H1 (cell line): ENCODE results near the gene ZNF511. TPM values are rescaled to one million over a fixed set of nuclear protein-coding genes. Genes with fewer than 3 reads are reported as not detected.

ENCODE experiments used
- CTCF ChIA-PET: fragments of 300-600 bp; sonication (Branson Sonifier 250); formaldehyde crosslinking; loops from one replicate; lab custom pipeline; 2021; ENCODE audit not compliant: partially characterized antibody; lab: Charles Lee
- POLR2A ChIA-PET: fragments of 300-600 bp; sonication (Branson Sonifier 250); formaldehyde crosslinking; loops from one replicate; lab custom pipeline; 2021; ENCODE audit warnings: inconsistent platforms; ENCODE audit not compliant: partially characterized antibody; lab: Charles Lee
- DNase-seq, 2 experiments: peaks; one replicate each; pipeline versions ENCODE4 v3.0.0 to v3.0.0-alpha.2; 2010 to 2022; ENCODE audit warnings: low spot score in 2 of 2, low read depth in 1 of 2, mixed read lengths in 1 of 2
- FAIRE-seq: peaks from 2 replicates; lab custom pipeline; 2011; peaks lifted over from hg19 to GRCh38; lab: Jason Lieb, UNC
- H2AFZ ChIP-seq: 2 replicates; pipeline ENCODE4 v1.8.1; 2012; ENCODE audit warnings: low read length, inconsistent platforms
- H2AK5ac ChIP-seq: 2 replicates; pipeline ENCODE4 v1.6.1; 2013; ENCODE audit warnings: low read depth, low read length
- H2BK120ac ChIP-seq: replicated peaks from 2 replicates; pipeline ENCODE3; 2013; ENCODE audit warnings: low read depth, low read length, inconsistent platforms
- H2BK12ac ChIP-seq: 2 replicates; pipeline ENCODE4 v1.6.1; 2013; ENCODE audit warnings: low read depth, low read length
- H2BK15ac ChIP-seq: 2 replicates; pipeline ENCODE4 v1.6.1; 2013; ENCODE audit warnings: low read length
- H2BK20ac ChIP-seq: 2 replicates; pipeline ENCODE4 v1.6.1; 2013; ENCODE audit warnings: low read length
- H2BK5ac ChIP-seq: 2 replicates; pipeline ENCODE4 v1.6.1; 2013; ENCODE audit warnings: low read depth, low read length
- H3K14ac ChIP-seq: 2 replicates; pipeline ENCODE4 v1.6.1; 2013; ENCODE audit warnings: inconsistent platforms; ENCODE audit not compliant: insufficient read length
- H3K18ac ChIP-seq: 2 replicates; pipeline ENCODE4 v1.6.1; 2013; ENCODE audit warnings: low read length; ENCODE audit errors: extremely low read depth
- H3K23ac ChIP-seq: 2 replicates; pipeline ENCODE4 v1.6.1; 2013; ENCODE audit warnings: inconsistent platforms; ENCODE audit not compliant: insufficient read length
- H3K23me2 ChIP-seq: 2 replicates; pipeline ENCODE4 v1.6.1; 2013; ENCODE audit warnings: low read depth, low read length
- H3K27ac ChIP-seq: 2 replicates; pipeline ENCODE4 v1.6.1; 2011; ENCODE audit warnings: low read depth, low read length, inconsistent platforms
- H3K27me3 ChIP-seq, 4 experiments: replicated peaks in 1 of 4; 1 replicate in 1 of 4; 2 replicates in 3 of 4; pipeline versions ENCODE4 v1.6.1 to v1.8.1; 2011 to 2013; ENCODE audit warnings: low read length in 3 of 4, mild to moderate bottlenecking in 3 of 4, inconsistent platforms in 2 of 4, mixed read lengths in 2 of 4, moderate library complexity in 1 of 4; ENCODE audit not compliant: control insufficient read depth in 3 of 4, insufficient read depth in 3 of 4; ENCODE audit errors: extremely low read depth in 1 of 4
- H3K36me3 ChIP-seq, 4 experiments: 2 replicates each; pipeline versions ENCODE4 v1.6.1 to v1.8.1; 2011 to 2013; ENCODE audit warnings: mild to moderate bottlenecking in 4 of 4, low read length in 3 of 4, moderate library complexity in 2 of 4, control low read depth in 1 of 4, inconsistent platforms in 1 of 4; ENCODE audit not compliant: insufficient read depth in 4 of 4, control insufficient read depth in 2 of 4
- H3K4ac ChIP-seq: replicated peaks from 2 replicates; pipeline ENCODE3; 2013; ENCODE audit warnings: low read length, low read depth, mixed read lengths, inconsistent platforms; ENCODE audit not compliant: insufficient read length
- H3K4me1 ChIP-seq, 4 experiments: replicated peaks in 1 of 4; 1 replicate in 1 of 4; 2 replicates in 3 of 4; pipeline versions ENCODE4 v1.6.1 to v1.8.1; 2011 to 2013; ENCODE audit warnings: low read length in 3 of 4, inconsistent platforms in 2 of 4, mixed read lengths in 1 of 4; ENCODE audit not compliant: insufficient read depth in 4 of 4, control insufficient read depth in 3 of 4
- H3K4me2 ChIP-seq, 2 experiments: 2 replicates each; pipeline versions ENCODE4 v1.6.1 to v1.8.1; 2011 to 2013; ENCODE audit warnings: low read depth in 2 of 2, low read length in 2 of 2, control low read depth in 1 of 2, inconsistent platforms in 1 of 2, mild to moderate bottlenecking in 1 of 2; ENCODE audit not compliant: insufficient read depth in 1 of 2
- H3K4me3 ChIP-seq, 4 experiments: fragments of 200-600, 300-600 bp in 1 of 4; sonication (generic), shearing (Covaris generic), sonication (Bioruptor Twin) in 1 of 4; 2 replicates each; pipeline versions ENCODE4 v1.5.1 to v1.8.1; 2011 to 2016; ENCODE audit warnings: low read length in 4 of 4, low read depth in 3 of 4, control low read depth in 2 of 4, inconsistent platforms in 2 of 4, mild to moderate bottlenecking in 2 of 4, mixed read lengths in 1 of 4, moderate library complexity in 1 of 4; ENCODE audit not compliant: insufficient read depth in 2 of 4; ENCODE audit errors: extremely low read depth in 1 of 4
- H3K56ac ChIP-seq: replicated peaks from 2 replicates; pipeline ENCODE3; 2013; ENCODE audit warnings: low read depth, mild to moderate bottlenecking, mixed read lengths, low read length, inconsistent platforms; ENCODE audit not compliant: insufficient read length
- H3K79me1 ChIP-seq: 2 replicates; pipeline ENCODE4 v1.6.1; 2013; ENCODE audit warnings: low read depth, low read length, control low read depth
- H3K79me2 ChIP-seq, 2 experiments: 2 replicates each; pipeline versions ENCODE4 v1.6.1 to v1.8.1; 2012 to 2013; ENCODE audit warnings: low read length in 2 of 2, mild to moderate bottlenecking in 2 of 2, inconsistent platforms in 1 of 2; ENCODE audit not compliant: insufficient read depth in 2 of 2, control insufficient read depth in 1 of 2
- H3K9ac ChIP-seq, 4 experiments: replicated peaks in 1 of 4; 1 replicate in 1 of 4; 2 replicates in 3 of 4; pipeline versions ENCODE4 v1.6.1 to v1.8.1; 2011 to 2013; ENCODE audit warnings: low read depth in 3 of 4, low read length in 3 of 4, control low read depth in 2 of 4, mild to moderate bottlenecking in 2 of 4, moderate library complexity in 2 of 4, inconsistent platforms in 1 of 4; ENCODE audit errors: extremely low read depth in 1 of 4
- H3K9me3 ChIP-seq, 2 experiments: 2 replicates each; pipeline versions ENCODE4 v1.6.1 to v1.8.1; 2012 to 2013; ENCODE audit warnings: mild to moderate bottlenecking in 2 of 2, moderate library complexity in 2 of 2, control low read depth in 1 of 2, inconsistent platforms in 1 of 2, low read depth in 1 of 2, low read length in 1 of 2, mixed read lengths in 1 of 2; ENCODE audit not compliant: insufficient read depth in 2 of 2
- H4K20me1 ChIP-seq, 2 experiments: replicated peaks in 1 of 2; 2 replicates each; pipeline versions ENCODE3 to v1.8.1; 2011 to 2013; ENCODE audit warnings: inconsistent platforms in 2 of 2, low read length in 2 of 2, mild to moderate bottlenecking in 1 of 2; ENCODE audit not compliant: insufficient read depth in 2 of 2, control insufficient read depth in 1 of 2
- H4K5ac ChIP-seq: 2 replicates; pipeline ENCODE4 v1.6.1; 2013; ENCODE audit warnings: low read length, low read depth, mixed read lengths, inconsistent platforms; ENCODE audit not compliant: insufficient read length
- H4K8ac ChIP-seq: 2 replicates; pipeline ENCODE4 v1.8.0; 2013; ENCODE audit warnings: mild to moderate bottlenecking, moderate library complexity, low read length, inconsistent platforms; ENCODE audit not compliant: insufficient read depth; ENCODE audit errors: extremely low read depth
- H4K91ac ChIP-seq: replicated peaks from 2 replicates; pipeline ENCODE3; 2013; ENCODE audit warnings: low read length, mixed read lengths, inconsistent platforms; ENCODE audit not compliant: insufficient read length
- BCL11A ChIP-seq, 2 experiments: IDR thresholded peaks; one replicate each; pipeline ENCODE4 v1.6.1; 2011; ENCODE audit warnings: low read depth in 2 of 2, low read length in 2 of 2, mild to moderate bottlenecking in 2 of 2
- BRCA1 ChIP-seq: IDR thresholded peaks from 2 replicates; pipeline ENCODE4 v1.6.1; 2012; ENCODE audit warnings: low read depth, low read length, improper control_type of control experiment
- FOSL1 ChIP-seq: IDR thresholded peaks from 2 replicates; pipeline ENCODE4 v1.6.1; 2011; ENCODE audit warnings: mild to moderate bottlenecking, low read depth, low read length, moderate library complexity; ENCODE audit not compliant: insufficient read depth
- HDAC6 ChIP-seq: IDR thresholded peaks from one replicate; pipeline ENCODE4 v1.7.1; 2012; ENCODE audit warnings: low read depth, mild to moderate bottlenecking, inconsistent platforms, low read length, moderate library complexity
- JUND ChIP-seq: IDR thresholded peaks from 2 replicates; pipeline ENCODE4 v1.6.1; 2011; ENCODE audit warnings: mild to moderate bottlenecking, improper control_type of control experiment, low read length
- KDM4A ChIP-seq: IDR thresholded peaks from one replicate; pipeline ENCODE4 v1.7.1; 2012; ENCODE audit warnings: low read depth, mild to moderate bottlenecking, moderate library complexity, low read length, inconsistent platforms; ENCODE audit not compliant: severe bottlenecking
- MAFK ChIP-seq: IDR thresholded peaks from 2 replicates; pipeline ENCODE4 v1.6.1; 2012; ENCODE audit warnings: low read depth, mild to moderate bottlenecking, improper control_type of control experiment, low read length
- RNF2 ChIP-seq: fragments of 200-900, 300-1000 bp; sonication (generic); IDR thresholded peaks from 2 replicates; pipeline ENCODE4 v1.7.1; 2016; ENCODE audit warnings: borderline replicate concordance, low read depth, mild to moderate bottlenecking, antibody characterized with exemption, low read length; ENCODE audit not compliant: poor library complexity, severe bottlenecking; ENCODE audit errors: missing control alignments
- SAP30 ChIP-seq: fragments of 300-600 bp; sonication (generic); IDR thresholded peaks from 2 replicates; pipeline ENCODE4 v1.7.1; 2012; ENCODE audit warnings: low read length, moderate library complexity, mild to moderate bottlenecking, inconsistent platforms; ENCODE audit not compliant: insufficient read depth, insufficient replicate concordance
- SIX5 ChIP-seq: IDR thresholded peaks from 2 replicates; pipeline ENCODE4 v1.6.1; 2011; ENCODE audit warnings: mild to moderate bottlenecking, low read depth, low read length
- TAF1 ChIP-seq: IDR thresholded peaks from 2 replicates; pipeline ENCODE4 v1.6.1; 2011; ENCODE audit warnings: mild to moderate bottlenecking, low read depth, low read length
- TEAD4 ChIP-seq: IDR thresholded peaks from 2 replicates; pipeline ENCODE4 v1.6.1; 2012; ENCODE audit warnings: low read depth, low read length, inconsistent platforms, mixed read lengths
- WGBS, 2 experiments: shearing (Covaris generic) in 1 of 2; methylation state at CpG; one replicate each; pipeline versions ENCODE4 v1.1.6 to v1.1.7; 2013 to 2015; ENCODE audit warnings: low lambda C conversion rate in 2 of 2, mixed read lengths in 2 of 2, inconsistent platforms in 1 of 2, low coverage in 1 of 2, missing lambda C conversion rate in 1 of 2; ENCODE audit not compliant: insufficient replicate concordance in 2 of 2, insufficient coverage in 1 of 2, insufficient read length in 1 of 2; ENCODE audit errors: extremely low coverage in 1 of 2, missing lambda C conversion rate in 1 of 2; 5-methylcytosine and 5-hydroxymethylcytosine counted together
- polyA plus RNA-seq, 7 experiments: library from polyadenylated mRNA; depleted of rRNA in 3 of 7; stranded (reverse) in 5 of 7; unstranded in 2 of 7; fragments of >200 nt in 5 of 7; fragments of 200-250 nt in 2 of 7; gene quantifications; 1 replicate in 5 of 7; 2 replicates in 1 of 7; 4 replicates in 1 of 7; pipeline versions ENCODE4 v1.2.1 to v1.2.3, GENCODE V29; 2011 to 2013; ENCODE audit warnings: missing spikeins in 2 of 7, mixed read lengths in 2 of 7
- total RNA-seq: library from RNA; stranded (reverse); fragmentation: NEBNext Ultra II Directional; extraction: Animal tissue kit (Norgen Biotek cat#: 25700); gene quantifications from 2 replicates; pipeline ENCODE4 v1.2.1, GENCODE V29; 2021

Gene ZNF511
- total and polyA plus RNA-seq, 2 of the 8 experiments (the other 6 are each of a cell fraction or from before 2014, with no cell fraction given): 55.4 to 71.7 TPM

DNA sequence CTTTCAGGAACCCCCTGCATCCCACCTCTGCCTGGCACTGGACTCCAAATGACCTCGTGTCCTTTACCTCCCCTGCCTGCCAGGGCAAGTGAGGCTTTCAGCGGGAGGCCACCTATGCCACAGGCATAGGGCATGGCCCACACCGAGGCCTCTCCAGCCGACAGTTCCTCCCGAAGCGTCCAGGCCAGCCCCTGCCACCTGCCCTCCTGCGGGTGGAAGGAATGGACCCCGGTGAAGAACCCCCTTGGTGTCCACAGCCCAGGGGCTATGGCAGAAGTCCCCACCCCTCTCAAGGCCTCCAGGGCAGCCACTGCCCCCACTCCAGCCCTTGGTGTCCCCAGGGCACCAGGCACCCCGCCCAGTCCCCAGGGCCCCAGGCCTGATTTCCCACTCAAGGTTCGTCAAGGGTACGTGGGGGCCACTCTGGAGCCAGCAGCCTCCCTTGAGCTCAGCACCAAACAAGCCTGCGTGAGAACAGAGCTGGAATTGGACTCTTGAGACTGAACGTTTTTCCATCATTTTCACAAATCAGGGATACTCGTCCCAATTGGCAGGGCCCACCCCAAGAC, 46.0 kb downstream of the ZNF511 start:
- Histone ChIP-seq H3K27ac (no peak overlapping the region), H3K36me3 (no peaks in the 10 kb centered on the region; a peak in 2 of 8 replicates), H3K14ac (no peak overlapping the region), H3K56ac (no peak overlapping the region), H3K9me3 (no peaks in the 10 kb centered on the region), H2AFZ (no peak overlapping the region), H4K91ac (no peak overlapping the region), H3K23ac (no peak overlapping the region), H3K79me2 (no peaks in the 10 kb centered on the region)
- no peak for DNase-seq
- no peak for TF ChIP-seq JUND
- no peak for TF ChIP-seq BRCA1
- no peak for TF ChIP-seq MAFK
- TF ChIP-seq HDAC6: no peak
- TF ChIP-seq SAP30: no peak
- TF ChIP-seq SIX5: no peak
- TF ChIP-seq TAF1: no peak
- TF ChIP-seq RNF2: no peak
- no peak for TF ChIP-seq KDM4A
- no peak for TF ChIP-seq TEAD4
- no peak for TF ChIP-seq FOSL1
- TF ChIP-seq BCL11A (IDR thresholded peaks at IDR 0.05; ENCODE audit: low read depth in 2 of 2, low read length in 2 of 2): no peak
- TF ChIP-seq, all 59 proteins: peak for 0
- Histone ChIP-seq H3K27me3 (peaks cover 0 to 11% (median 2%) of the 10 kb centered on the region in 4 experiments; a peak in 4 of 7 replicates), H2BK20ac (no peak overlapping the region), H2AK5ac (no peak overlapping the region), H3K18ac (no peak overlapping the region), H3K4me2 (no peak overlapping the region), H2BK120ac (no peak overlapping the region), H2BK5ac (no peak overlapping the region), H2BK12ac (no peak overlapping the region), H3K4me1 (peaks cover 0 to 15% (median 5%) of the 10 kb centered on the region in 4 experiments; a peak in 4 of 7 replicates), H3K9ac (no peak overlapping the region), H4K5ac (no peak overlapping the region), H4K20me1 (peaks cover 7 to 16% of the 10 kb centered on the region in 2 experiments), H2BK15ac (no peak overlapping the region), H3K4ac (no peak overlapping the region), H3K4me3 (no peak overlapping the region), H4K8ac (no peak overlapping the region), H3K23me2 (peaks cover 6% of the 10 kb centered on the region; the same call in 1 of the 2 replicates), H3K79me1 (no peaks in the 10 kb centered on the region; the same call in 1 of the 2 replicates)
- POLR2A ChIA-PET: interaction anchor here (0.8 to 5.0 kb wide), 4 partner anchors 8 to 36 kb away, joined by 3 to 38 read pairs (median 3); partner anchors contain the start of gene PRAP1
- CTCF ChIA-PET: interaction anchor here (1.3 to 4.9 kb wide), 3 partner anchors 9 to 25 kb away, joined by 3 to 57 read pairs (median 5); no protein-coding TSS in a partner anchor
- WGBS, 2 experiments: 93% methylated on average over 11 of the region's 14 CpGs; no CpG with 5 or more reads in 1 of the 2 experiments
- no peak for FAIRE-seq
